Skin epidermis (tissue), 12 donors: ENCODE data around the gene NKTR.
"Not testable (repeated sequence)": the region's sequence is repeated elsewhere in the genome, so short reads cannot be mapped to it uniquely, and the experiment has no call there.

Experiments
- H3K27ac ChIP-seq, 21 experiments: fragments of 200-600 bp; sonication (generic) in 11 of 21; one replicate each; pipeline ENCODE4 v1.5.0; 2020; ENCODE audit warnings: mild to moderate bottlenecking in 3 of 21, inconsistent platforms in 2 of 21, moderate library complexity in 2 of 21
- H3K4me3 ChIP-seq, 7 experiments: fragments of 200-600 bp; sonication (generic) in 2 of 7; one replicate each; pipeline ENCODE4 v1.5.0; 2020; ENCODE audit warnings: inconsistent platforms in 2 of 7, mild to moderate bottlenecking in 2 of 7, moderate library complexity in 1 of 7

Gene NKTR

GRCh38 chr3:42600111-42600957, at the start of gene NKTR:
NKTR (plus strand) TSS chr3:42600686; CDS start chr3:42601007, 321 bp downstream.
- Histone ChIP-seq H3K27ac (peak within 1 kb of the TSS; percentile 80 to 98 (median 95)), H3K4me3 (peak within 1 kb of the TSS; percentile 64 to 96 (median 83))

- Histone ChIP-seq H3K27ac (no peak overlapping the region), H3K4me3 (no peak overlapping the region)
Observed at GRCh38 chr3:42552830-42553229, 47.7 kb upstream of the NKTR start.

DNA sequence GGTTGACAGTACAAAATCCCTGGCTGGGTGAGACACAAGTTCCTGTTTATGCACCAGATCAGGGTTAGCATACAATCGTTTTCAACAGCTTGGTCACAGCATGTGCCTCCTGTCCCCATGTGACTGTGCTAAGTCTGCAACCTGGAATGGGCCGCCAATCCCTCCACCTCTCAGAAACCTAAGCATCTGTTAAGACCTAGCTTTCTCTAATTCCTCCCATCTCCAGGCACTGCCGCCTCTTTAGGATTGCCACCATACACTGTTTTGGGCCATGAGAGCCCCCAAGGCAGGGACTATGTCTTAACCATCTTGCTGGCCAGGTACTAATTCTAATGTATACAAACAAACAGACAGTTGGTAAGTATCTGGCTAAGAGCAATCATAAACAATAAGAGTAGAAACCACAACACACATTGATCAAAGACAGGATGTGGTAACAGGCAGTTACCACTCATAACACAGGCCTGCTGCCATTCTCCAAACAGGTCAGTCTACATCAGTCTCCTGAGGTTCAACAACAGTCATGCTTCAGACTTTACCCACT, 44.3 kb upstream of the NKTR start:
- Histone ChIP-seq H3K4me3 (no peak overlapping the region), H3K27ac (peak overlapping the region in 6 of 21 experiments; percentile 14 to 82 (median 63))

DNA sequence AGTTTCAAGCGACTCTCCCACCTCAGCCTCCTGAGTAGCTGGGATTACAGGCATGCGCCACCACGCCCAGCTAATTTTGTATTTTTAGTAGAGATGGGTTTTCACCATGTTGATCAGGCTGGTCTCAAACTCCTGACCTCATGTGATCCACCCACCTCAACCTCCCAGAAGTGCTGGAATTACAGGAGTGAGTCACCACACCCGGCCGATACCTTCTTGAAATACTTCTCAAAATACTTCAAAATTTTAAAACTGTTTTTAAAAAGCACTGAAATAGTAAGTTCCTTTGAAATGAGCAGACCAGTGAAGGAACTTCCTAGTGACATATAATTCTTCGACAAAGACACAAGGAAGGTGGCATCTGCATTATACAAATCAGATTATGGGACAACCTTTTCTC, 43.7 kb upstream of the NKTR start:
- H3K27ac ChIP-seq = peak overlapping the region in 2 of 21 experiments; percentile 63 to 82
- H3K4me3 ChIP-seq = not testable (repeated sequence)

- Histone ChIP-seq H3K27ac (no peak overlapping the region), H3K4me3 (no peak overlapping the region)
Observed at GRCh38 chr3:42557854-42558253, 42.6 kb upstream of the NKTR start.

DNA sequence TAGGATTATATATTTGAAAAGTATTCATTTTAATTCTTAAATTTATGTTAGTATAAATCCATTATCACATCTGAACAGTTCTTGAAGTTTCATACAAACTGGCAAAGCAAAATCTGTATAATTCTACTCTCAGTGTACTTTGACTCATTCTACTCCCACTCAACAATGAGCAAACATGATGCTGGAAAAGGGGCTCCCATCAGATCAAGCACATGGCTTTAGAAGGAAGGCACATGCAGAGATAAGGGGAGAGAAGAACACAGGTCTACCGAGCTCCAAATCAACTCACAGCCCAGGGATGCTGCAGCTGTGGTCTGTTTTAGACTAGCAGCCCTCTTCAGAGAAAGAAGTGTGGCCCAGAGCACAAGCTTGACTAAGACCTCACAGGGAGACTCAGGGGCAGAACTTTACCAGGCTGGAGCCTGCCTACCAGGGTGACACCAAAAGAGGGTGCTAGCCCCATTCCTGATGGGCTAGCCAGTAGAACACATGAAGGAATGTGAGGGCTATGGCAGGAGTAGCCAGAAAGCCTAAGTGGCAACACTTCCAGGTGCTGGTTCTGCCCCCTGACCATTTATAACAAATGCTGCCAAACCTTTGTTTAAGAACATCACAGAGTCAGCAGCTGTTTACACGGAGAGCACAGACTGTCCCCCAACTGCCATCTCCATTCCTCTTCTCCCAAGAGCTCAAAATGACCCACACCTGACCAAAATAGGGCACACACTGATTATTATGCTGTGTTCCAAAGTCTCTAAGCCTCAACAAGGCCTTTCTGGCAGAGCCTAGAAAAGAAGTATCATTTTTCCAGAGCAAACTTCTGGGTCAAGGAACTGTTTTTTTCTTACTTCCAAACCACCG, 38.2 kb upstream of the NKTR start:
- Histone ChIP-seq H3K27ac (no peak overlapping the region), H3K4me3 (no peak overlapping the region)

- H3K4me3 ChIP-seq = no peak overlapping the region
- H3K27ac ChIP-seq = no peak overlapping the region
Observed at GRCh38 chr3:42569593-42570142, 30.8 kb upstream of the NKTR start.

DNA sequence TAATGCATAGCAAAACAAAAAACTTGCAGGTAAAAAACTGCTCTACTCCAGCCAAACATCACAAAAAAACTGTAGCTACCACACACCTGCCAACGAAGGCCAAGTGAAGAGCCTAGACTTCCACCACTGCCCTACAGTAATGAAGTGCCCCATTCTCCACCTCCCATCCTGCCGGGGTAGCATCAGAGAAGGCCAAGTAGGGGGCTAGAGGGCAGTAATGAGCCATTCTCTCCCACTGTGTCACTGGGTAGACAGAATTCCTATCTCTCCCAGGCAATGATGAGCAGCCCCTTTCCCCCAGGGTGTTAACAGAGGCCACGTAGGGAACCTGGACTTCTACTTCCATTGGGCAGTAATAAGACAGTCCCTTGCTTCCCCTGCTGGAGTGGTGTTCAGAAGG, 28.2 kb upstream of the NKTR start:
- Histone ChIP-seq H3K4me3 (no peak overlapping the region), H3K27ac (no peak overlapping the region)

DNA sequence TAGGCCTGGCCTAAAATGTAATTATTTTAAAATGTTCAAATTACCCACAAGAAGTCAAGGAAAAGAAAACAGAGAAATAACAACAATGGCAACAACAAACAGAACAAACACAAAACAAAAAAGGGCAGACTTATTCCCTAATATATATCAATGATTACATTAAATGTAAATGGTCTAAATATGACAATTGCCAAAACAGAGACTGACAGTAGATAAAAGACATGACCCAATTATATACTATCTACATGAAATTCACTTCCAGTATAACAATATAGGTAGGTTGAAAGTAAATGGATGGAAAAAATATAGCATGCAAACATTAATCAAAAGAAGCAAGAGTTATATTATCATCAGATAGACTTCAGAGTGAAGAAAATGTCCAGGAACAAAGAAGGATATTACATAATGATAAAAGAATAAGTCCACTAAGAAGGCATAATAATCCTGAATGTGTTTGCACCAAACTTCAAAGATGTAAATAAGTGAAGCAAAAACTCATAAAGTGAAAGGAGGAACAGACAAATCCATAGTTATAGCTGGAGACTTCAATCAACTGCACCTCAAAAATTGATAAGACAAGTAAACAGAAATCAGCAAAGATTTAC, 25.2 kb upstream of the NKTR start:
- Histone ChIP-seq H3K27ac (no peak overlapping the region), H3K4me3 (no peak overlapping the region)

GRCh38 chr3:42578054-42578453, 22.4 kb upstream of the NKTR start:
- Histone ChIP-seq H3K27ac (no peak overlapping the region), H3K4me3 (no peak overlapping the region)

DNA sequence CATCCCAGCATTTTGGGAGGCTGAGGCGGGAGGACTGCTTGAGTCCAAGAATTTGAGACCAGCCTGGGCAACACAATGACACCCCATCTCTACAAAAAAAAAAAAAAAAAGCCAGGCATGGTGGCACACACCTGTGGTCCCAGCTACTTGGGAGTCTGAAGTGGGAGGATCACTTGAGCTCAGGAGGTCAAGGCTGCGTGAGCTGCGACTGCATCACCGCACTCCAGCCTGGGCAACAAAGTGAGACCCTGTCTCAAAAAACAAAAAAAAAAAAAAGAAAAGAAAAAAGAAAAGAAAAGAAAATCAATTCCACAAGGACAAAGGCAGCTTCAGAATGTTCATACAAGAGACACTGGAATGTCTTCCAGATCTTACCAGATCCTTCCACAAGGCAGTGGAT, 21.1 kb upstream of the NKTR start:
- H3K4me3 ChIP-seq, H3K27ac ChIP-seq: not testable (repeated sequence)

- H3K4me3 ChIP-seq = peak overlapping the region; percentile 63 to 94 (median 76)
- peak overlapping the region; percentile 44 to 96 (median 85) for H3K27ac ChIP-seq
Observed at GRCh38 chr3:42581400-42581708, 19.1 kb upstream of the NKTR start.

DNA sequence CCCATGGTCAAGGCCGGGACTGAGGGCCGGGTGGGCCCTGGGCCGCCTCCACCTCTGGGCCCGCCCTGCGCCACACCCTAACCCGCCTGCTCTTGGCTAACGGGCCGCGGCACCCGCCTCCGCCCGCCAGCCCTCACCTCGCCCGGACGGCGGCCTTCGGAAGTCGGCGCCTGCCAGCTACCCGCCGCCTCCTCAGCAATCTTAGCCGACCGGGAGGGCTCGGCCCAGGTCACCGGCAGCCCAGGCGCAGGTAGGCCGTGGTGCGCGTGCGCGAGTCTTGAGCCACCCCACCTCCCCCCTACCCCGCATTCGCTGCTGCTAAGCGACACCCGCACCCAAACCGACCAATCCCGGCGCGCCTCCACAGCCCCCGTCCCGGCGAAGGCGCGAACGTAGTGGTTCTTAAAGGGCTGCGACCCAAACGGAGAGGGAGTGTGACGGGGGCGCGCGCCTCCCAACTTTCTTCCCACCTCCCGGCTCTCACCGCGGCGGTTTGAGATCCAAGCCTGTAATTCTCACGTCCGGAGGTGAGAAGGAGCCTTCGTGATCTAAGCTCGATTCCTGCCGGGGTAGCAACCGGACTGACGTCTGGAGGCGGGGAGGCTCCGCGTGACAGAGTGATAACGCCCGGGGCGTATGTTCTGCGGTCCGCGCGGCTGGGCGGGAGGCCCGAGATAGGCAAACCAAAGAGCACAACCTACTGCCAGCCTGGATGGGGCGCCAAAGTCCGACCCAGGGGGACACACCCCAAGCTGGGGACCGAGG, 18.6 kb upstream of the NKTR start, which contains the start of gene SEC22C:
SEC22C (minus strand) TSS at position 259 of the 765 bp plus-strand sequence. CDS start 12,921 bp downstream, outside the sequence.
- Histone ChIP-seq H3K27ac (peak within 1 kb of the TSS; percentile 44 to 96 (median 85)), H3K4me3 (peak within 1 kb of the TSS; percentile 63 to 94 (median 76))

DNA sequence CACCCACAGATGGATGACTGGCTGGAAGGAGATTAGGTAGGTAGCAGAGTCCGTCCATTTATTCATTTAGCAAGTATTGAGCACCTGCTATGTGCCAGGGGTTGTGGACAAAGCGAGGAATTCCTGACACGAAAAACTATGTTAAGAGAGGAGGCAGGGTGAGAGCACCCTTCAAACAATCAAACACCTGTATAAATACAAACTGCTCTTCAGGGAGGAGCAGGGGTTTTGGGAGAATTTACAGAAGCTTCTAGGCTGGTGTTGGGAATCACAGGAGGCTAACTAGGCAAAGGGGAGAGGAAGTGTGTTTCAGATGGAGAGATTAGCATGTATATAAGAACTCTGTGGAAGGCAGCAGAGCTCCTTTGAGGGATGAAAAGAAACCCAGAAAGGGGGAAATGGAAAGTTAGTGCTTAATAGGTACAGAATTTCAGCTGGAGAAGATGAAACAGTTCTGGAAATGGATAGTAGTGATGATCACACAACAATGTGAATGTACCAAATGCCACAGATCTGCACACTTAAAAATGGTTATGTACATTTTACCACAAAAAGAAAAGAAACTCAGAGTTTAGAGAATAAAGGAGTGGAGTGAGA, 17.9 kb upstream of the NKTR start:
- H3K27ac ChIP-seq = peak overlapping the region in 19 of 21 experiments; percentile 45 to 96 (median 87)
- H3K4me3 ChIP-seq = peak overlapping the region; percentile 63 to 94 (median 76)

- Histone ChIP-seq H3K27ac (peak overlapping the region in 1 of 21 experiments; percentile 53), H3K4me3 (no peak overlapping the region)
Observed at GRCh38 chr3:42588625-42589024, 11.9 kb upstream of the NKTR start.

DNA sequence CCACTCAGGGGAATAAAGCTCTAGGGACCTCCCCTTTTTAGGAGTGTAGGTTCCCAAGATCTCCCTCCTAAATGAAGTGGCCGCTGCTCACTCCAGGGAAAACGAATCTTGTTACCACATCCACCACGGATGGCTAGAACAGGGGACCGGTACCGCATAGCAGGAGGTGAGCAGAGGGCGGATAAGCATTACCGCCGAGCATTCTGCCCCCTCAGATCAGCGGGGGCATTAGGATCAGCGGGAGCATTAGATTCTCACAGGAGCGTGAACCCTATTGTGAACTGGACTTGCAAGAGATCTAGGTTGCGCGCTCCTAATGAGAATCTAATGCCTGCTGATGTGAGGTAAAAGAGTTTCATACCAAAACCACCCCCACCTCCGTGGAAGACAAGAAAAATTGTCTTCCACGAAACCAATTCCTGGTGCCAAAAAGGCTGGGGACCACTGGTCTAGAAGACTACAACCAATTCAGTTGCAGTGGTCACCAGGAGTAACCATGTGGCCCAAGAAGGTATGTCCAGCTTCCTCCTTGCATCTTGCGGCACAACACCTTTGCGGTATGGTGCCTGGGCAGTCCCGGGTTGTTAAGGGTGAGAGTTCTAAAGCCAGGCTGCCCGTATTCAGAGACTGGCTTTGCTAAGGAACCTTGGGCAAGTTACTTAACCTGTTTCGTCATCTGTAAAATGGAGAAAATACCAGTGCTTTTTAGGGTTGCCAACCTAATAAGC, 10.9 kb upstream of the NKTR start:
- peak overlapping the region in 19 of 21 experiments; percentile 53 to 93 (median 82) for H3K27ac ChIP-seq
- H3K4me3 ChIP-seq = peak overlapping the region; percentile 57 to 75 (median 73)

DNA sequence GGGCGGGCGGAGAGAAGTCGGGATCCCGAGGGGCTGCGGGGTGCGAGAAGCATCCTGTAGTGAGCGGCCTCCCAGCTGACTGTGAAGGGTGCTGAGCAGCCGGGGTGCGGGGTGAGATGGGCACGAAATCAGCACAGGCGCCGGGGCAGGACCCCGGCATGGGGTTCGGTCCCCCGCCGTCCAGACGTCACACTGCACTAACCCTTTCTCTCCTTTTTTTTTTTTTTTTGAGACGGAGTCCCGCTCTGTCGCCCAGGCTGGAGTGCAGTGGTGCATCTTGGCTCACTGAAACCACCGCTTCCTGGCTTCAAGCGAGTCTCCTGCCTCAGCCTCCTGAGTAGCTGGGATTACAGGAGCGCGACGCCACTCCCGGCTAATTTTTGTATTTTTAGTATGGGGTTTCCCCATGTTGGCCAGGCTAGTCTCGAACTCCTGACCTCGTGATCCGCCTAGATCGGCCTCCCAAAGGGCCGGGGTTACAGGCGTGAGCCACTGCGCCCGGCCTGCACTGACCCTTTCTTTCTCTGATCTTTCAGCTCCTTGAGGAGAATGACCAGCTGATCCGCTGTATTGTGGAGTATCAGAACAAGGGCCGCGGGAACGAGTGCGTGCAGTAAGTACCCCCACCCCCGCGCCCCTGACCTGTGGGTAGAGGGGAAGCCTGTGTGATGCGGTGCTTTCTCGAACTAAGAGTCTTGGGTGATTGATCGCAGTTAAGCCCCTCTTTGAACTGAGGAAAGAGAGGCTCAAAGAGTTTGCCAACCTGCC, 9.3 kb upstream of the NKTR start:
- H3K4me3 ChIP-seq = peak overlapping the region; percentile 57 to 75 (median 73)
- H3K27ac ChIP-seq = peak overlapping the region; percentile 39 to 93 (median 83)
